Stimulated activated CD4-positive, alpha-beta T cell treated with anti-CD3 and anti-CD28 coated beads, Interleukin-1b, Interleukin-23, amount 100 ng/mL, for 4 hours (primary cell): ENCODE results near the gene ASCC3.
"Not testable (repeated sequence)": the region's sequence is repeated elsewhere in the genome, so short reads cannot be mapped to it uniquely, and the experiment has no call there.

ENCODE experiments used
- DNase-seq, 2 donors: peaks; one replicate each; pipeline ENCODE4 v3.0.0-alpha.2; 2020; ENCODE audit warnings: low read depth in 2 of 2

ASCC3 gene

GRCh38 chr6:100662264-100662663, 218.9 kb downstream of the ASCC3 start:
- DNase-seq: no peak

GRCh38 chr6:100658486-100658885, 222.6 kb downstream of the ASCC3 start:
- no peak for DNase-seq

GRCh38 chr6:100657678-100658330, 223.3 kb downstream of the ASCC3 start:
- DNase-seq: no peak

GRCh38 chr6:100641147-100641546, 240.0 kb downstream of the ASCC3 start:
- DNase-seq: not testable (repeated sequence)

- no peak for DNase-seq
Measured at GRCh38 chr6:100633096-100633777, 247.9 kb downstream of the ASCC3 start.

- DNase-seq: no peak
Measured at GRCh38 chr6:100630536-100630935, 250.6 kb downstream of the ASCC3 start.

GRCh38 chr6:100627911-100628758, 253.0 kb downstream of the ASCC3 start:
- no peak for DNase-seq

- DNase-seq: no peak
Measured at GRCh38 chr6:100626721-100627120, 254.4 kb downstream of the ASCC3 start.

- DNase-seq: no peak
Measured at GRCh38 chr6:100622907-100623692, 258.0 kb downstream of the ASCC3 start.

- DNase-seq: no peak
Measured at GRCh38 chr6:100620085-100620840, 260.9 kb downstream of the ASCC3 start.

GRCh38 chr6:100618351-100618671, 262.8 kb downstream of the ASCC3 start:
- DNase-seq: no peak

- DNase-seq: no peak
Measured at GRCh38 chr6:100617633-100618350, 263.3 kb downstream of the ASCC3 start.

GRCh38 chr6:100614933-100615332, 266.2 kb downstream of the ASCC3 start:
- DNase-seq: no peak

GRCh38 chr6:100614386-100614785, 266.7 kb downstream of the ASCC3 start:
- DNase-seq: no peak

GRCh38 chr6:100613656-100614055, 267.5 kb downstream of the ASCC3 start:
- no peak for DNase-seq

GRCh38 chr6:100612094-100612493, 269.0 kb downstream of the ASCC3 start:
- no peak for DNase-seq

- no peak for DNase-seq
Measured at GRCh38 chr6:100599088-100599770, 281.9 kb downstream of the ASCC3 start.

- no peak for DNase-seq
Measured at GRCh38 chr6:100595456-100595855, 285.7 kb downstream of the ASCC3 start.

- DNase-seq: no peak
Measured at GRCh38 chr6:100593522-100593921, 287.6 kb downstream of the ASCC3 start.

GRCh38 chr6:100592929-100593328, 288.2 kb downstream of the ASCC3 start:
- DNase-seq: no peak
